ENCODE results near the gene TAGAP.

TAGAP gene

DNA sequence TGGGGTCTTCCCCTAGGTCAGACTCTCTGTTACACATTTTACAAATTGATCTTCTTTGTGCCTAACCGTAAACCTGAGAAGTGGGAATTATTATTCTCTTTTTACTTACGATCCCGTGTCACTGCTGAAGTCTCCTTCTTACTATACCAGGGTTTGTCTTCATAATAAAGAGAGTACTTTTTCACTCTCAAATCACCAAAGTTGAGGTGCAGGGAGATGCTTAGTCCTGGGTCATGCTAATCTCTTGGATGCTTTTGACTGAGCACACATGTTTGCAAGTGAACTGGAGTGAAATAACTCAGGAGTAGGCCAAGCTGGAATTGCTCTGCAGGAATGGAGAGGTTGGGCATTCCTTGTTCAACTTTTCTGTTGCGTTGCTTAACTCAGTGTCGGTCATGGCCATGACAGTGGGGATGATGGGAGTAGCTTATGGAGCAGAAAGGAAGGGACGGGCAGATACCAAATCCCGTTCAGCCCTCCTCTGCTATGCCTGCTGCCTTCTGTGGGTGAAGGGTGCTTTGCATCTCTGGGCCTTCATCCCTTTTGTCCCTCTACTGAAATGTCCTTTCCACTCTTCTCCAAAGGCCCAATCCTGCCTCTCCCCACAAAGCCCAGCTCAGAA lies 15.2 kb upstream of the TAGAP start:
- DNase-seq (ENCODE audit: low spot score): no peak
- TF ChIP-seq, protein P1, sequence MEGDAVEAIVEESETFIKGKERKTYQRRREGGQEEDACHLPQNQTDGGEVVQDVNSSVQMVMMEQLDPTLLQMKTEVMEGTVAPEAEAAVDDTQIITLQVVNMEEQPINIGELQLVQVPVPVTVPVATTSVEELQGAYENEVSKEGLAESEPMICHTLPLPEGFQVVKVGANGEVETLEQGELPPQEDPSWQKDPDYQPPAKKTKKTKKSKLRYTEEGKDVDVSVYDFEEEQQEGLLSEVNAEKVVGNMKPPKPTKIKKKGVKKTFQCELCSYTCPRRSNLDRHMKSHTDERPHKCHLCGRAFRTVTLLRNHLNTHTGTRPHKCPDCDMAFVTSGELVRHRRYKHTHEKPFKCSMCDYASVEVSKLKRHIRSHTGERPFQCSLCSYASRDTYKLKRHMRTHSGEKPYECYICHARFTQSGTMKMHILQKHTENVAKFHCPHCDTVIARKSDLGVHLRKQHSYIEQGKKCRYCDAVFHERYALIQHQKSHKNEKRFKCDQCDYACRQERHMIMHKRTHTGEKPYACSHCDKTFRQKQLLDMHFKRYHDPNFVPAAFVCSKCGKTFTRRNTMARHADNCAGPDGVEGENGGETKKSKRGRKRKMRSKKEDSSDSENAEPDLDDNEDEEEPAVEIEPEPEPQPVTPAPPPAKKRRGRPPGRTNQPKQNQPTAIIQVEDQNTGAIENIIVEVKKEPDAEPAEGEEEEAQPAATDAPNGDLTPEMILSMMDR (IDR thresholded peaks at IDR 0.05; ENCODE audit: extremely low read depth, insufficient read depth, missing control alignments): no peak
- in situ Hi-C loops (cut with MboI; ENCODE audit: low pct_unique_long_range_greater_than_20kb, low sequenced_read_pairs, unreplicated experiment): no loop called here

DNA sequence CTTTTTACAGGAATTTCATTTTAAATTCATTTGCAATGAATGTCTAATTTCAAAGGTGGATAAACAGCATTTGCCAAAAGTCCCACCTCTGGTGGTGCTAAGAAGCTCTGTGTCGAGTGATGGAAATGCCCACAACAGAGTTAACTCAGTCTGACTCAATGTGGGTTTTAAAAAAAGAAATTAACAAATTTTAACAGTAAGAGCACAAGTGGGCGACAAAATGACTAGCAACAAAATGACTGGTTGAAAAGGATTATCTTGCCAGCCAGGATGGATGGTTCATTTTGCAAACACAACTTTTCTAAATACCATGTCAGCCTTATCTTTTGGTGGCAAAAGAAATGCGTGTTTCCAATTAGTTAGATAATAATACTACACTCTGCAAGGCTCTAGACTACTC lies 14.3 kb upstream of the TAGAP start:
- in situ Hi-C loops (cut with MboI; ENCODE audit: low pct_unique_long_range_greater_than_20kb, low sequenced_read_pairs, unreplicated experiment): no loop called here
- peak; percentile 25 for DNase-seq (ENCODE audit: low spot score)
- TF ChIP-seq, protein P1 (IDR thresholded peaks at IDR 0.05; ENCODE audit: extremely low read depth, insufficient read depth, missing control alignments): no peak

GRCh38 chr6:159056899-159057298 lies 12.1 kb upstream of the TAGAP start:
- TF ChIP-seq, protein P1 (IDR thresholded peaks at IDR 0.05; ENCODE audit: extremely low read depth, insufficient read depth, missing control alignments): no peak
- in situ Hi-C loops (cut with MboI; ENCODE audit: low pct_unique_long_range_greater_than_20kb, low sequenced_read_pairs, unreplicated experiment): no loop called here
- DNase-seq (ENCODE audit: low spot score): no peak

- DNase-seq (ENCODE audit: low spot score): no peak
- TF ChIP-seq, protein P1 (IDR thresholded peaks at IDR 0.05; ENCODE audit: extremely low read depth, insufficient read depth, missing control alignments): no peak
- in situ Hi-C loops (cut with MboI; ENCODE audit: low pct_unique_long_range_greater_than_20kb, low sequenced_read_pairs, unreplicated experiment): no loop called here
Observed at GRCh38 chr6:159056432-159056831, 11.6 kb upstream of the TAGAP start.

- in situ Hi-C loops (cut with MboI; ENCODE audit: low pct_unique_long_range_greater_than_20kb, low sequenced_read_pairs, unreplicated experiment): no loop called here
- TF ChIP-seq, protein P1 (IDR thresholded peaks at IDR 0.05; ENCODE audit: extremely low read depth, insufficient read depth, missing control alignments): no peak
- DNase-seq (ENCODE audit: low spot score): no peak
Observed at GRCh38 chr6:159056003-159056402, 11.2 kb upstream of the TAGAP start.

- TF ChIP-seq, protein P1 (IDR thresholded peaks at IDR 0.05; ENCODE audit: extremely low read depth, insufficient read depth, missing control alignments): no peak
- DNase-seq (ENCODE audit: low spot score): no peak
- in situ Hi-C loops (cut with MboI; ENCODE audit: low pct_unique_long_range_greater_than_20kb, low sequenced_read_pairs, unreplicated experiment): no loop called here
Observed at GRCh38 chr6:159053781-159054398, 9.1 kb upstream of the TAGAP start.
